ENCODE results near the gene GPR150.

GRCh38 chr5:95595289-95595931 is 24.5 kb upstream of the GPR150 start:
- TF ChIP-seq CTCF (IDR thresholded peaks at IDR 0.05) = no peak
- no peak for TF ChIP-seq GATA2 (CRISPR knock-in tag; IDR thresholded peaks at IDR 0.05)
- TF ChIP-seq REST (IDR thresholded peaks at IDR 0.05; ENCODE audit: low read depth, low read length) = no peak
- no peak for TF ChIP-seq MAX (IDR thresholded peaks at IDR 0.05; ENCODE audit: low read depth)
- no peak for TF ChIP-seq NRF1 (IDR thresholded peaks at IDR 0.05; ENCODE audit: low read depth, low read length)
- TF ChIP-seq MXI1 (IDR thresholded peaks at IDR 0.05; ENCODE audit: low read depth, low read length) = no peak
